Stimulated activated CD4-positive, alpha-beta T cell treated with anti-CD3 and anti-CD28 coated beads, Interleukin-1b, Interleukin-23, amount 100 ng/mL, for 4 hours (primary cell): Measurements from ENCODE around the gene MYG1.
"Not testable (repeated sequence)": the region's sequence is repeated elsewhere in the genome, so short reads cannot be mapped to it uniquely, and the experiment has no call there.

Experiments
- DNase-seq, 2 donors: peaks; one replicate each; pipeline ENCODE4 v3.0.0-alpha.2; 2020; ENCODE audit warnings: low read depth in 2 of 2

Gene MYG1

GRCh38 chr12:53327435-53328042, 28.0 kb downstream of the MYG1 start:
- no peak for DNase-seq

- no peak for DNase-seq
Measured at GRCh38 chr12:53328043-53328435, 28.5 kb downstream of the MYG1 start.

GRCh38 chr12:53330671-53331070, 31.2 kb downstream of the MYG1 start:
- no peak for DNase-seq

GRCh38 chr12:53332339-53332738, 32.8 kb downstream of the MYG1 start:
- DNase-seq: not testable (repeated sequence)

- no peak for DNase-seq
Measured at GRCh38 chr12:53332744-53333143, 33.2 kb downstream of the MYG1 start.

GRCh38 chr12:53333289-53333688, 33.8 kb downstream of the MYG1 start:
- DNase-seq: no peak

- DNase-seq: no peak
Measured at GRCh38 chr12:53333845-53334244, 34.4 kb downstream of the MYG1 start.

- DNase-seq: no peak
Measured at GRCh38 chr12:53334822-53335221, 35.3 kb downstream of the MYG1 start.

- no peak for DNase-seq
Measured at GRCh38 chr12:53336181-53336681, 36.7 kb downstream of the MYG1 start, which contains the start of gene SP7. TSS of gene SP7 (minus strand) at chr12:53336354. CDS start at chr12:53335646, 708 bp downstream.

GRCh38 chr12:53338017-53338416, 38.5 kb downstream of the MYG1 start:
- no peak for DNase-seq

- DNase-seq: no peak
Measured at GRCh38 chr12:53338916-53339315, 39.4 kb downstream of the MYG1 start.

GRCh38 chr12:53340398-53340797, 40.9 kb downstream of the MYG1 start:
- DNase-seq: no peak

- no peak for DNase-seq
Measured at GRCh38 chr12:53343449-53343848, 44.0 kb downstream of the MYG1 start.

GRCh38 chr12:53343969-53344368, 44.5 kb downstream of the MYG1 start:
- DNase-seq: no peak

GRCh38 chr12:53344487-53344823, 45.0 kb downstream of the MYG1 start:
- DNase-seq: no peak

GRCh38 chr12:53344824-53345485, 45.5 kb downstream of the MYG1 start:
- DNase-seq: peak; percentile 57 to 68

- DNase-seq: no peak
Measured at GRCh38 chr12:53345486-53346188, 46.1 kb downstream of the MYG1 start.

- no peak for DNase-seq
Measured at GRCh38 chr12:53346491-53346890, 47.0 kb downstream of the MYG1 start.

- no peak for DNase-seq
Measured at GRCh38 chr12:53347905-53348304, 48.4 kb downstream of the MYG1 start.

GRCh38 chr12:53352331-53353256, 53.1 kb downstream of the MYG1 start:
- DNase-seq: peak; percentile 60 to 84

- DNase-seq: no peak
Measured at GRCh38 chr12:53353257-53353655, 53.8 kb downstream of the MYG1 start.

- DNase-seq: no peak
Measured at GRCh38 chr12:53355121-53355520, 55.6 kb downstream of the MYG1 start.
